A549 (cell line): Measurements from ENCODE around the gene PAM. TPM values are rescaled to one million over a fixed set of nuclear protein-coding genes. Genes with fewer than 3 reads are reported as not detected.

Experiments
- ATAC-seq, 2 experiments: fragments of 200-7000 bp in 1 of 2; fragments of >200 bp in 1 of 2; cut with Nextera tagmentation in 1 of 2; cut with Tn5 transposase in 1 of 2; 3 replicates each; pipeline versions ENCODE4 v1.8.0 to v1.9.1; 2018 to 2020; ENCODE audit warnings: mild to moderate bottlenecking in 1 of 2, moderate library complexity in 1 of 2
- CTCF ChIA-PET: fragments of 300-600 bp; sonication (Branson Sonifier 250); formaldehyde crosslinking; extraction: SDS; loops from one replicate; lab custom pipeline; 2021; ENCODE audit warnings: antibody characterized with exemption, inconsistent platforms; lab: Yijun Ruan, JAX
- POLR2A ChIA-PET: fragments of 350-600 bp; formaldehyde crosslinking; extraction: SDS; loops from one replicate; lab custom pipeline; 2021; ENCODE audit warnings: antibody characterized with exemption, inconsistent platforms; lab: Yijun Ruan, JAX
- DNase-seq, 2 experiments: peaks; one replicate each; pipeline versions ENCODE4 v3.0.0 to v3.0.0-alpha.2; 2011 to 2016; ENCODE audit warnings: low read depth in 1 of 2, low spot score in 1 of 2
- FAIRE-seq: peaks from 2 replicates; lab custom pipeline; 2011; peaks lifted over from hg19 to GRCh38; lab: Jason Lieb, UNC
- H3K27ac ChIP-seq, 2 experiments: fragments of >200 bp; sonication (Bioruptor Twin); formaldehyde crosslinking; 3 replicates each; pipeline ENCODE4 v1.5.1; 2016 to 2017
- H3K4me1 ChIP-seq: fragments of >200 bp; sonication (Bioruptor Twin); formaldehyde crosslinking; 3 replicates; pipeline ENCODE4 v1.6.1; 2016
- H3K4me2 ChIP-seq: fragments of >200 bp; sonication (Bioruptor Twin); formaldehyde crosslinking; 3 replicates; pipeline ENCODE4 v1.6.1; 2016
- H3K4me3 ChIP-seq: fragments of >200 bp; sonication (Bioruptor Twin); formaldehyde crosslinking; 3 replicates; pipeline ENCODE4 v1.5.1; 2016
- H3K9me3 ChIP-seq: fragments of >200 bp; sonication (Bioruptor Twin); formaldehyde crosslinking; 3 replicates; pipeline ENCODE4 v1.6.1; 2016
- ATOH8 ChIP-seq: fragments of 250-450 bp; sonication (Bioruptor Pico); IDR thresholded peaks from 2 replicates; pipeline ENCODE4 v1.5.0; 2020; ENCODE audit warnings: low read depth, mild to moderate bottlenecking, moderate library complexity
- CBX2 ChIP-seq: fragments of 200-600 bp; sonication (generic); IDR thresholded peaks from 2 replicates; pipeline ENCODE4 v1.6.1; 2016; ENCODE audit warnings: low read depth, mild to moderate bottlenecking, borderline replicate concordance
- EHF ChIP-seq: fragments of 250-450 bp; sonication (Bioruptor Pico); IDR thresholded peaks from 2 replicates; pipeline ENCODE4 v1.5.0; 2020; ENCODE audit warnings: mild to moderate bottlenecking
- FOXS1 ChIP-seq: fragments of 250-450 bp; sonication (Bioruptor Pico); IDR thresholded peaks from 2 replicates; pipeline ENCODE4 v1.5.0; 2020; ENCODE audit warnings: mild to moderate bottlenecking, moderate library complexity
- HDAC2 ChIP-seq: fragments of 200-600 bp; sonication (generic); IDR thresholded peaks from 2 replicates; pipeline ENCODE4 v1.6.1; 2016
- JUNB ChIP-seq: fragments of >200 bp; sonication (Bioruptor Twin); formaldehyde crosslinking; IDR thresholded peaks from 2 replicates; pipeline ENCODE4 v1.6.1; 2016
- KDM5A ChIP-seq: fragments of 200-600 bp; sonication (generic); IDR thresholded peaks from 2 replicates; pipeline ENCODE4 v1.6.1; 2016; ENCODE audit warnings: antibody characterized with exemption, mild to moderate bottlenecking
- NFE2L2 ChIP-seq: fragments of 150-350 bp; conservative IDR thresholded peaks from 2 replicates; pipeline ENCODE4 v1.6.1; 2014; ENCODE audit warnings: low read length
- NR3C1 ChIP-seq: fragments of >200 bp; sonication (Bioruptor Twin); formaldehyde crosslinking; IDR thresholded peaks from 3 replicates; pipeline ENCODE4 v1.6.1; 2017
- PBX3 ChIP-seq: IDR thresholded peaks from 2 replicates; pipeline ENCODE4 v1.6.1; 2012
- PHF8 ChIP-seq: fragments of 200-600 bp; sonication (generic); IDR thresholded peaks from 2 replicates; pipeline ENCODE4 v1.6.1; 2016; ENCODE audit warnings: low read depth, mild to moderate bottlenecking, antibody characterized with exemption, moderate library complexity, borderline replicate concordance
- RAD21 ChIP-seq, 2 experiments: fragments of >200 bp in 1 of 2; sonication (Bioruptor Twin) in 1 of 2; formaldehyde crosslinking in 1 of 2; IDR thresholded peaks in 1 of 2; conservative IDR thresholded peaks in 1 of 2; 2 replicates in 1 of 2; 3 replicates in 1 of 2; pipeline ENCODE4 v1.6.1; 2012 to 2018; ENCODE audit warnings: inconsistent platforms in 1 of 2
- RCOR1 ChIP-seq: fragments of 150-350 bp; IDR thresholded peaks from 2 replicates; pipeline ENCODE4 v1.6.1; 2014; ENCODE audit warnings: antibody characterized with exemption, low read length, low read depth
- RFX5 ChIP-seq: fragments of 450-650 bp; IDR thresholded peaks from 2 replicates; pipeline ENCODE4 v1.7.1; 2014; ENCODE audit warnings: antibody characterized with exemption, mild to moderate bottlenecking, moderate library complexity
- RNF2 ChIP-seq: fragments of 200-600 bp; sonication (generic); IDR thresholded peaks from 2 replicates; pipeline ENCODE4 v1.6.1; 2016; ENCODE audit warnings: low read depth, mild to moderate bottlenecking, antibody characterized with exemption, moderate library complexity, borderline replicate concordance
- SREBF2 ChIP-seq: fragments of 450-650 bp; IDR thresholded peaks from 2 replicates; pipeline ENCODE4 v1.6.1; 2014; ENCODE audit warnings: mild to moderate bottlenecking, moderate library complexity
- TFCP2L1 ChIP-seq: fragments of 250-450 bp; sonication (Bioruptor Pico); IDR thresholded peaks from 2 replicates; pipeline ENCODE4 v1.5.0; 2021; ENCODE audit warnings: mild to moderate bottlenecking
- ZFP36 ChIP-seq: fragments of 450-650 bp; IDR thresholded peaks from 2 replicates; pipeline ENCODE4 v1.6.1; 2014; ENCODE audit warnings: borderline replicate concordance; ENCODE audit not compliant: partially characterized antibody
- WGBS: methylation state at CpG from one replicate; pipeline ENCODE4 v1.1.6; 2017; ENCODE audit errors: missing lambda C conversion rate; 5-methylcytosine and 5-hydroxymethylcytosine counted together
- polyA plus RNA-seq, 4 experiments: library from polyadenylated mRNA; depleted of rRNA in 3 of 4; stranded (reverse); fragments of >200 nt; fragmentation: RNase III in 1 of 4; extraction: RNeasy Plus Mini Kit Qiagen cat#74134 plus additional on column Dnase treatment in 1 of 4; gene quantifications; 2 replicates in 3 of 4; 3 replicates in 1 of 4; pipeline ENCODE4 v1.2.3, GENCODE V29; 2011 to 2017
- TF ChIP-seq, protein P1 (sequence below): fragments of >200 bp; sonication (Bioruptor Twin); formaldehyde crosslinking; IDR thresholded peaks from 2 replicates; pipeline ENCODE4 v1.6.1; 2016
- TF ChIP-seq, protein P2 (sequence below): fragments of 250-450 bp; sonication (Bioruptor Pico); IDR thresholded peaks from 2 replicates; pipeline ENCODE4 v1.5.0; 2021; ENCODE audit warnings: mild to moderate bottlenecking, moderate library complexity, borderline replicate concordance

The PAM gene
- polyA plus RNA-seq, 2 of the 4 experiments (the other 2 are of a cell fraction): 21.5 to 25.1 TPM

DNA sequence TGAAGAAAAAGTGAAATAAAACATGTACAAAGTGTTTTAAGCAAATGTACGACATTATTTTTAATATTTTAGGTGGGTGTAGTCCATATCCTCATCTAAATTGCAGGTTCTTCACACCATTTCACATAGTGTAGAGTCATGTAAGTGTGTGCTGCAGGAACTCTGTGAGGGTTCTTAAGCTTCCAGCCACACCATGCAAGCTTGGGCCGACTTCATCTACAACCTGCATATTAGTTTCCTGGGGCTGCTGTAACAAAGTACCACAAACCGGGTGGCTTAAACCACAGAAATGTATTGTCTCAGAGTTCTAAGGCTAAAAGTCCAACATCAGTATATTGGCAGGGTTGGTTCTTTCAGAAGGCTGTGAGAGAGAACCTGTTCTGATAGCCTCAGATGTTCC lies 10.2 kb downstream of the PAM start:
- TF ChIP-seq ATOH8 (CRISPR knock-in tag) (no peak), KDM5A (no peak), PBX3 (no peak), CBX2 (no peak), RAD21 (conservative IDR thresholded peaks at IDR 0.05 in 1 of 2, IDR thresholded peaks at IDR 0.05 in 1 of 2) (no peak), SREBF2 (no peak), RFX5 (no peak), EHF (no peak), NR3C1 (no peak), TFCP2L1 (CRISPR knock-in tag) (no peak), RNF2 (no peak), RCOR1 (no peak), PHF8 (no peak), JUNB (no peak)
- TF ChIP-seq, protein P1, sequence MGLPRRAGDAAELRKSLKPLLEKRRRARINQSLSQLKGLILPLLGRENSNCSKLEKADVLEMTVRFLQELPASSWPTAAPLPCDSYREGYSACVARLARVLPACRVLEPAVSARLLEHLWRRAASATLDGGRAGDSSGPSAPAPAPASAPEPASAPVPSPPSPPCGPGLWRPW: no peak
- DNase-seq: no peak
- H3K4me2 ChIP-seq: no peak overlapping the region
- POLR2A ChIA-PET: no interaction called here
- H3K27ac ChIP-seq: no peak overlapping the region
- no peak overlapping the region for H3K4me3 ChIP-seq
- CTCF ChIA-PET: interaction anchor here (1.0 to 1.6 kb wide), 2 partner anchors 15 to 207 kb away, joined by 3 to 5 read pairs; no protein-coding TSS in a partner anchor
- ATAC-seq: no peak
- no peak for FAIRE-seq
- WGBS: 55% methylated on average over 3 of the region's 3 CpGs
- peaks cover 5% of the 10 kb centered on the region; the same call in 1 of the 3 replicates for H3K4me1 ChIP-seq
- no peaks in the 10 kb centered on the region for H3K9me3 ChIP-seq

DNA sequence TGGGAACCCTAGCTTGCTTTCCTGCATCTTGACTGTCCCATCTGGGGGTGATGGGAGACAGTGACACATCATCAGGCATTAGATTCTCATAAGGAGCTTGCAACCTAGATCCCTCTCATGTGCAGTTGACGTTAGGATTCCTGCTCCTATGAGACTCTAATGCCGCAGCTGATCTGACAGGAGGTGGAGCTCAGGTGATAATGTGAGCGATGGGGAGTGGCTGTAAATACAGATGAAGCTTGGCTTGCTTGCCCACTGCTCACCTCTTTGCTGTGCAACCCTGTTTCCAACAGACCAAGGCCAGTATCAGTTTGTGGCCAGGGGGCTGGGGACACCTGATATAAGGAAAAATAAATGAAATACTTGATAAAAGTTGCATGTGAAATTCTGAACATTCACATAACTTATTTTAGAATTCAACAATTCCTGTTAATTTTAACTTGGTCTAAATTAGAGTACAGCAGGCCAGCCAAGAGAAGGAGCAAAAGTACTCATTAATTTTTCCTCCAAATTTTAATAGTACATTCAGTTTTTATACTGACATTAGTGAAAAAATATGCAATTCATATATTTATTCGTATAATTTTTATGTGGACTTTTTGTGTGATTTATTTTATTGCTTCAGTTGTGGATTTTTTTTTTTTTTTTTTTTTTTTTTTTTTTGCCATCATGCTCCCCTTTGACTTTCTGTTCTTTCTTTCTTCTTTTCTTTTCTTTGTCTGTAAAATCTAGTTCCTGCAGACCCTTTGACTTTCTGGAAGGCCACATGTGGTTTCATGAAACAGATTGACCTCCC lies 11.4 kb downstream of the PAM start:
- CTCF ChIA-PET: interaction anchor here (1.0 kb wide), 1 partner anchor 206 kb away, joined by 3 read pairs; no protein-coding TSS in a partner anchor

More for the DNA sequence above, 11.4 kb downstream of the PAM start:
- FAIRE-seq: no peak
- no peak for DNase-seq
- TF ChIP-seq NFE2L2 (no peak), CBX2 (no peak), ZFP36 (no peak), FOXS1 (CRISPR knock-in tag) (no peak), EHF (no peak), HDAC2 (no peak)
- TF ChIP-seq, protein P2, sequence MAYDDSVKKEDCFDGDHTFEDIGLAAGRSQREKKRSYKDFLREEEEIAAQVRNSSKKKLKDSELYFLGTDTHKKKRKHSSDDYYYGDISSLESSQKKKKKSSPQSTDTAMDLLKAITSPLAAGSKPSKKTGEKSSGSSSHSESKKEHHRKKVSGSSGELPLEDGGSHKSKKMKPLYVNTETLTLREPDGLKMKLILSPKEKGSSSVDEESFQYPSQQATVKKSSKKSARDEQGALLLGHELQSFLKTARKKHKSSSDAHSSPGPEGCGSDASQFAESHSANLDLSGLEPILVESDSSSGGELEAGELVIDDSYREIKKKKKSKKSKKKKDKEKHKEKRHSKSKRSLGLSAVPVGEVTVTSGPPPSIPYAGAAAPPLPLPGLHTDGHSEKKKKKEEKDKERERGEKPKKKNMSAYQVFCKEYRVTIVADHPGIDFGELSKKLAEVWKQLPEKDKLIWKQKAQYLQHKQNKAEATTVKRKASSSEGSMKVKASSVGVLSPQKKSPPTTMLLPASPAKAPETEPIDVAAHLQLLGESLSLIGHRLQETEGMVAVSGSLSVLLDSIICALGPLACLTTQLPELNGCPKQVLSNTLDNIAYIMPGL (CRISPR knock-in tag): no peak
- TF ChIP-seq, all 56 proteins: peak for 0
- POLR2A ChIA-PET: no interaction called here
- Histone ChIP-seq H3K4me3 (no peak overlapping the region), H3K4me1 (peaks cover 5% of the 10 kb centered on the region; the same call in 1 of the 3 replicates), H3K9me3 (no peaks in the 10 kb centered on the region), H3K27ac (no peak overlapping the region), H3K4me2 (no peak overlapping the region)
- ATAC-seq: no peak
- WGBS: 61% methylated on average over 4 of the region's 4 CpGs
